NCI-H1092 (cell line): ENCODE data around the gene GRIN2A.

Experiments
- DNase-seq: peaks from one replicate; lab custom pipeline; 2025; lab: John Stamatoyannopoulos, UW

Gene GRIN2A

DNA sequence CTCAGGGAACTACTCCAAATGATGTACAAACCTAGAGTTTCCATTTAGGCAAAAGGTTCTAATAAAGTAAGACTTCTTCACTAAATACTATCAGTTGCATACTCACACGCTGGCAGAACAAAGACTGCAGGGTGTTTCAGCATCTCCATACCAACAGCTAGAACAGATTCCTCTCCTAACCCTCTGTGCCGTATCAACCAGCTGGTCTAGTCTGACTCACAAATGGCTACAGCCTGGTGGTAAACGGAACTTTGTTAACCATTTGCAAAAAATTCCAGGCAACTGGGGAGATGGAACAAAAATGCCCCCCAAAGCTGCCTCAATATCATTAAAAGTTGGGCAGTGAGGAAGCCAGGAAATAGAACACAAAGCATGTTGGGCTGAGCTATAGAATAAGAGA, 217.1 kb downstream of the GRIN2A start:
- no peak for DNase-seq

DNA sequence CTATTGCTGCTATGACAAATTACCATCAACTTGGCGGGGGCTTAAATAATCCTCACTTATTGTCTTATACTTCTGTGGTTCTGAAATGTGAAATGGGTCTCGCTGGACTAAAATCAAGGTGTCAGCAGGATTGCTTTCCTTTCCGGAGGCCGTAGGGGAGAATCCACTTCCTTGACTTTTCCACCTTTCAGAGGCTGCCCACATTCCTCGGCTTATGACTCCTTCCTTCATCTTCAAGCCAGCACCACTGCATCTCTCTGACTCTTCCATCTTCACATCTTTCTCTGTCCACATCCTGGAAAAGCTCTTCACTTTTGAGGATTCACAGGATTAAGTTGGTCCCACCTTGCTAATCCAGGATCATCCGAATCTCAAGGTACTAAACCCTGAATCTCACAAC, 217.8 kb downstream of the GRIN2A start:
- no peak for DNase-seq

DNA sequence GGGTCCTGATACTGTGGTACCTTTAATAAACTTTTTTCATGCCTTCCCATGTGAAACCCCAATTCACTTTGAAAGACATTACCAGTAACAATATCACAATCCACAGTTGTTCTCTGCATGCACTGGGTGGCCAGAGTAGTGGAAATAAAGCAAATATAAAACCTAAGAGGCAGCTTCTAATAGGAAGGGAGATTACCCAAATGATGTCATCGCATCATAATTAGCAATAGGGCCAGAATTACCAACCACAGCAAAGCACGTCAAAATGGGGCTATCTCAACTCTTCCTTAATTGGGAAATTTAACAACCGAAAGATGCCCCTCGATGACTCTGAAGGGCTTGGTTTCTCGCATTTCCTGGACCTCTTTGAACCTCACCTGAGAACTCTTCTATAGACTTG, 224.8 kb downstream of the GRIN2A start:
- DNase-seq, result no peak

DNA sequence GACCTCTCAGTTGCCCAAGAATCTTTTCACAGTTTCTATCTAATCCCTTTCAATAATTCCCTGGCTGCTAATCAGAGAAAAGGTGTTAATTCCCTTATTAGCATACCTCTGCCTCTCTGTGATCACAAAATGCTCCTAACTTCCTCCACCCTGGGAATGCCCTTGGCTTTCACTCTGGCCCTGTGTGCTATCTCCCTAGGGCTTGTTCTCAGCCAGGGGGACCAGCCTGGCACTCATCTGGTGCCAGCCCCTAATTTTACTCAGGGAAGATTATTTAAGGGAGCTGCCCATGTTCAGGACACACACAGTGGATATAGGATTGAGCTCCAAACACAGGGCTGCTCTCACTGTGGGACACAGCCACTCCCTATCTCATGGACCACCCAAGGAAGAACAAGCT, 225.2 kb downstream of the GRIN2A start:
- DNase-seq, result no peak

DNA sequence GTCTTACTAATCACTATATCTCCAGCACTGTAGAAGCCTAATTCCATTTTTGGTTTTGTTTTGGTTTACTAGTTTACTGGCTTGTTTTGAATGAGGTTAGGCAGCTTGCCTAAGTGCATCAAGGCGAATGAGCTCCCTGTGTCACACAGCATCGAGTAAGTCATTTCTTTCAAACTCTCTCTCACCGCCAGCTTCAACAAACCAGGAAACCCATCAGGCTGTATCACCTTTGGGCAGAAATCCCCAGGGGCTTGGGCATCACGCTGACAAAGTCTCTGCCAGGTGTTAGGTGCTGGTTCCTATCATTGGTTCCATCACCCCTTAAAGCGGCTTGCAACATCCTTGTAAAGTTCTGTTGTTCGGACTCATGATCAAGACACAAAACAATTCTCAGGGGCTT, 226.6 kb downstream of the GRIN2A start:
- DNase-seq, result no peak

DNA sequence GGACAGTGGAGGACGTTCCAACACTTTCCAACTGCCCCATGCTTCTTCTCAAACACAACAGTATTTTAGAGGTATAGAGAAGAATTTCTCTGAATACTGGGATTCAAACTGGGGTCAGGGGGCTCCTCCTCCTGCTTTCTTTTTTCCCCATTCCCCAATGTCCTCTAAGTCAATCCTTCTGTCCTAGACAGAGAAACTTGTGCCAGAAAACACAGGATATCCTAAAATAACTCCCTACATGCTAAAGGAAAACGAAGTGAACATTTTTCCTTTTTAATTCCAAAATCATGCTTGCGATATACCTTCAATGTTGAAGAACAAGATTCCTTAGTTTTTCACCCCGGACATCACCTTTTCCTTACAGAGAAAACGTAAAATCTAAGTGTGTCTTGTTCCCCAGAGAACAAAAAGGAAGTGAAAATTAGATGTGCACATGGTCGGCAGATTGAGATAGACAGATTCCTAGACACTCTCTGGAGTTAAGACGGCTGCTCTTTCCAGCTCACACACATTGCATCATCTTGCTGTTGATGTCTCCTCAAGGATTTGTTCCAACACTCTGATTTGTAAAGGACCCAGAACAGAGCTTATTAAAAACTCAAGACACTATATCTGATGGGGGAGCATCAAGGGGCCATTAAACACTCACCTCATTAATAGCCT, 228.2 kb downstream of the GRIN2A start:
- no peak for DNase-seq

DNA sequence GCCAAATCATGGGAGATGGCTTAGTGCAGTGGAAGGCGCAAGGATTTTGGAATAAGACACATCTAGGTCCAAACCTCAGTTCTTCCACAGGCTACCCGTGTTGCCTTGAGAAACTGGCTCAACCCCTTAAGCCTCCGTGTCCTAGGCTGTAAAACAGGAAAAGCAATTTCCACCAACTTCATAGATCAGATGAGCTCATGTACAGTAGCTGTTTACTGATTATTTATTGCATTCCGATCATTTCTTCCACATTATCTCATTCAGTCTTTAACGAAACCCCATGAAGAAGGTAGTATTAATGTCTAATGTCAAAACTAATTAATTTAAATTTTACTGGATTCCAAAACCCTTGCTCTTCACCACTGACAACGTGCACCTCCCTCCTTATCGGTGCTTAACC, 231.6 kb downstream of the GRIN2A start:
- DNase-seq, result no peak

DNA sequence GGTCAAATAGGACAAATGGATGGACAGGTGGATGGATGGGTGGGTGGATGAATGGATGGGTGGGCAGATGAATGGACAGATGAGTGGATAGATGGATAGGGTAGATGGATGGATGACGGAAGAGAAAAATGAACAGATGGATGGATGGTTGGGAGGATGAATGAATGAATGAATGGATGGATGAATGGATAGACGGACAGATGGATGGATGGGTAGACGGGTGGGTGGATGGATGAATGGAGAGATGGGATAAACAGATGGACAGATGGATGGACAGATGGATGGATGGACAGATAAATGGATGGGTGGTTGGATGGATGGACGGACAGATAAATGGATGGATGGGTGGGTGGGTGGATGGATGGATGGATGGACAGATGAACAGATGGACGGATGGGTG, 232.8 kb downstream of the GRIN2A start:
- DNase-seq, result no peak

DNA sequence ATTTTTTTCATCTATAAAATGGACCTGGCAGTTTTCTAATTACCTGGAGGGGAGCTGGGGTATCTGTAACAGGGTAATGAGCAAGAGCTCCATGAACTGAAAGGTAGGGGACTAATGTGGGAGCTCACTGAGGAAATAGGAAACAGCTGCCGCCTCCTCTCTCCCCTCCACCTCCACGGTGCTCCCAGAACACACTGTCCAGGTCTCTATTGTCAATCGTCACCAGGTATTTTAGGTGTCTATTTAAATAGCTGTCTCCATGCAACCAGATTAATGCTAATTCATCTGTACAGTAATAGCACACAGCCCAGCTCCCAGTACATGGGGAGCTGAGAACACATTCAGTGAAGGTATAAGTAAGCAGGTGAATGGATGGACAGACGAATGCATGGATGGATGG, 233.3 kb downstream of the GRIN2A start:
- DNase-seq, result no peak

DNA sequence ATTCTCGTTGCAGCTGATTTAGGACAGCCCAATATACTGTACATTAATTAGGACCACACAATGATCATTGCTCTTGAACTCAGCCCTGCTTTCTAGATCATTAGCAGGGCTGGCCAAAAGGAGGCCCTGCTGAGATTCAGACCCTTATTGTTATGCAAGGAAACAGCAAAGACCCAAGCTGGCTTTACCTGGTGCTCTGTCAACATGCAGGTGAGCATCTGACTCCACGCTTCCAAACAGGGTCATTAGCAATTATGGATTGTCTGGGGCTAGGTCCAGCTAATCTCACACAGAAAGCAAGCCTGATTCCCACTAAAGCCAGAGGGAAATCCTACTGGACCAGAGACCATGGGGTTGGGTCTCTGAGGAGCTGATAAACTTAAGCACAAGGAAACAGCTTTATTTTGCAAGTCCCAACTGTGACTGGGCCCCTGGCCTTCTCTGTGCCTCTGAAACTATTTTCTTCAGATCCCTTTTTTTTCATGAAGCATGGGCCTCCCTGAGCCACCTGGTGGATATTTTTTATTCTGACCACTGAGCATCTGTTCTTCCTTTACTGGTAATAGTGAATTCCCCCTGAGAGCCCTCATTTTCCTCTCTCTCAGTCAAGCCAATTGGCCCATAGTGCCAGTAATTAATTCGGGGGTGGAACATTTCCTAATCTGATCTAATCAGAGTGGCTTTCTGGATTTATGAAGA, 236.1 kb downstream of the GRIN2A start:
- no peak for DNase-seq

DNA sequence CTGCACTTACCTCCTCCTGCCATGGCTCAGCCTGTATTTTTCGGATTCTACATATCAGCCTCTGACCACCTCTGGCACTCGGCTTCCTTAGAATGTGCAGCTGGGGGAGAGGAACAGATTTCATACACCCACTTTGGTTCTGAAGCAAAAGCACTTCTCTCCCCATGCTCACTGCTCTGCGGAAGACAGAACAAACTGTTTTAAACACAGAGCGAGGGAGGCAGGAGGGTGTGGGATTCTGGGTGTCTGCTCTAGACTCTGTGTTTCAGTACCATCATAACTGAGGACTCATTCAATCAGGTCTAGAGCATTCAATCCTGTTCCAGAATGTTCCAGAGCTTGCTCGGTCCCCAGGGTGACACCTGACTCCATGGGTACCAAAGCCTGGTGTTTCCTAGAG, 239.1 kb downstream of the GRIN2A start:
- no peak for DNase-seq

DNA sequence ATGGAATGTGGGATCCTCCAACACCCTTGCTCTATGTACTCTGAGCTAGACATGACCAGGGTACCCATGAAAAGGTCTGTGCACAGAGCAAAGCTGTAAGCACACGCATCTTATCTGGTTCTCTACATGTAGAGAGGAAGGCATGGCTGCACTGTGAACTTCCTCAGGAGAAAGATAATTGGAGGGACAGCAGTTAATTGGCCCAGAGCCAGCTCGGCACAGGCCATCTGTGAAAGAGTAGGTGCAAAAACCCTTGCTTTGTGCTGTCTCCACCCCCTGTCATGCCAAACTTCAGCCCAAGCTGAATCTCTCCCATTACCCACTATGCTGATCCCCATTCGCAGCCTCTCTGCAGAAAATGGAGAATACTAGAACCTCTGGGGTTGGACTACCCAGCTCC, 241.0 kb downstream of the GRIN2A start:
- DNase-seq, result no peak

DNA sequence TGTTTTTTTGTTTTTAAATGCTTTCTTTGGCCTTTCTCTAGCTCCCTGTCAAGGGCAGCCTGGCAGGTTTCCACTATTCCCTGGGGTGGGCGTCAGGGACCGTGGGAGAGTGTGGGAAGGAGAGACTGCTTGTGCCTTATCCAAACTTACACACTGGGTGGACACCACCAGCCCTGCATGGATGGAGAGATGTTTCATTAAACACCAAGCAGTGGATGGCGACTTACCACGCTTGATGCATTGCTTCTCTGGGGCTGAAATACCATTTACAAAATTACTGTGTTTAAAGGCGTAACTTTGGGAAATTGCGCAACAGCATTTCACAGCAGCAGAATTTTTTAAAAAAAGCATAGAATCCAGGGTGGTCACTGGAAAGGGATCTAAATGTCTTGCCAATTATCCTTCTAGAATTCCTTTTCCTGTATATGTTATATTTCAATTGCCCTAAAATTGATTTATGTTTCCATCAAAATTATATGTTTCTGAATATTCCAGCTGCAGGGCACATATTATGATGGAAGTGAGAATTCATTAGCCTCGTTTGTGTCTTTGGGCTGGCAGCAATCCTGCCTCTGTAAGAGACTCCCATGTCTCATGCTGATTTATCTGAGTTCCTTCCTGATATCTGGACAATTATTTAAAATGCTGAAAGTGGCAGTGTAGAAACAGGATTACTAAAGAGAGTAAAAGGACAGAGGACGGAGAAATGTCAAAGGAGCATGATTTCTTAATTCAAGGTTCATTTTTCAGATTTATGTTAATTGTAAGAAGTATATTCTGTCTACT, 247.3 kb downstream of the GRIN2A start:
- no peak for DNase-seq

DNA sequence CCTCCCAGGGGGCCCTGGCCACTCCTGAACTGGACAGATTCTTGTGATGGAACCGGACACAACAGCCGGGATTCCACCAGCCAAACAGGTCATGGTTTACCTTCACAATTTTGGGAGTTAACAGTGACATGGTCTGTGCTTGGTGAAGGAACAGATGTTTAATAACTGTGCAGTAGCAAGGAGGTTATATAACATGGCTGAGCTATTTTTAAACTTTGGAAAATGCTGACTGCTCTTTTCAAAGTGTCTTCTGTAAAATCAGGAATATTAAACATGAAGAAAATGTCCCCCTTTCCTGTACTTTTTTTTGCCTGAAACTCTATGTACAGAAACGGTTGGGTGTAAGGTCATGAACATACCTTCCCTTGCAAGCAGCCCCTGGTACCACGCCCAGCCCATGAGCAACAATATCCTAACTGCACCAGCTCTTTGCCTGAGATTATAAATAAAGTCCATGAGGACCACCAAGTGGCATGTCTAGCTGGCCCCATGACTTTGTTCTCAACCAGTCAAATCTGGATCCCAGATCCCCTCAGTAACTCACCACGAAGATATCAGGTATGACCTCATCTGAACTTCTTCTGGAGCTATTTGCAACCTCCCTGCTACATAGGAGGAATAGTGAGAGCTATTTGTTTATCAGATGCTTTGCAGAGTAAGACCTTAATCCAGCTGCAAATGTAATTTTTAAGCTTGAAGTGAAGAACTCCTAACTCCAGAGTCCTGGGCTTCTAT, 249.1 kb downstream of the GRIN2A start:
- no peak for DNase-seq

DNA sequence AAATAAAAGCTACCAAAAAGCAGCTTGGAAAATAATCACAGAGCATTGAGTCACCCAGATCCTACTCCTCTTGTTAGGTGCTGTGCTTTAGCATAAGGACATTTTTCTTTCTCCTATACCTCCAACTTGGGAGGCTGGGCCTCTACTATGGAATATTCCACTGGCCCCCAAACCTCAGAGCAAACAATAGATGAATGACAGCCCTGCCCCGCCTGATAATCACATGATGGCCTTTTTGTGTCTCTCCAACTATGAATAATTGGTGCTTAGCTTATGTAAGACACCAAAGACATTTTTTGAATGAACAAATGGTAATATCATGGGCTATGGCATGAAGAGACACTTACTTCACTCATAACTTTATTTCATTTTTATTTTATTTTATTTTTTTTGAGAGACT, 250.2 kb downstream of the GRIN2A start:
- no peak for DNase-seq

DNA sequence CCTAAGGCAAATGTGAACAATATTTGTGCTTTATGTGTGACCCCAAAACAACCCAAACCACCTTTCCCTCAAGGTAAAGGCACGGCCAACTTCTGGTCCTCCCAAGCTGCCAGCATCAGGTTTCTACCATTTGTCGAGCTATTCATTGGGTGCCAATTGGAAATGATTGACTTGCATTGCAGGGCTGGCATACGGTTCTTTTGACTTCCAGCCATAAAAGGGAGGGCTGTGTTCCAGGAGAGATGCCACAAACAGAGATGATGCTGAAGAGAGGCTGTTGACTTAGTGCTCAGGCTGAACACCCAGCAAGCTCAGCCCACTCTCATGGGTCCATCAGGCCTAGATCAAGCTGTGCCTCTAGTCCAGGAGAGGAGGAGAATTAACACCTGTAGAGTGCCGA, 252.4 kb downstream of the GRIN2A start:
- DNase-seq, result no peak

DNA sequence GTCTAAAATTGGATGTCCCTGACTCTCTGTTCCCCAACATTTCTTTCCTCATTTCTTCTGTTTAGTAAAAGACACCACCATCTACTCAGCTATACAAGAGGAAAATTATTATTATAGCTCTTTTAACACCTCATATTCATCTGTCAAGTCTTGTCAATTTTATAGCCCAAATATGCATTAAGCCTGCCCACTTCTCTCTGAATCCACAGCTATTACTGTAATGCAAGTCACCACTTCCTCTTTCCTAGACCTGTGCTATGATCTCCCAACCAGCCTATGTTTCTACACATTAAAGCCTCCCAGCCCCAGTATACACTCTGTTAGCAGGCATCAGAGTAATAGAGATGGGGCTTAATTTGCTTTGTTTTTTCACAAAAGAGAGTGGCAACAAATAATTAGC, 252.9 kb downstream of the GRIN2A start:
- DNase-seq, result no peak

DNA sequence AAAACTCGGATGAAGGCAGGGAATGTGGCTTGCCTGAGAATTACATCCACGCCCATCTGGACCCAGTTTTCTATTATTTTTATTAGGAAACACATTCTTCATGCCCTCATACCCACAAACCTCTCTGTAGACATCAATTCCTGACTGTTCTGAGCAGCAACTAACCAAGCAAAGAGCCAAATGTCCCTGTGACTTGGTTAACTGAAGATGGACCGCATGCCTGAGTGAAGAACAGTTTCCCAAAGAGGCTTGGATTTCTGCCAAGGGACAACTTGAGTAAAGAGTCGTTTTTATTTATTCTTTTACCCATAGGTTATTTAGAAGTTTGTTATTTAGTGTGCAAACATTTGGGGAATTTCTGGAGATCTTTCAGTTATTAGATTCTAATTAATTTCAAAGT, 259.8 kb downstream of the GRIN2A start:
- DNase-seq, result no peak

DNA sequence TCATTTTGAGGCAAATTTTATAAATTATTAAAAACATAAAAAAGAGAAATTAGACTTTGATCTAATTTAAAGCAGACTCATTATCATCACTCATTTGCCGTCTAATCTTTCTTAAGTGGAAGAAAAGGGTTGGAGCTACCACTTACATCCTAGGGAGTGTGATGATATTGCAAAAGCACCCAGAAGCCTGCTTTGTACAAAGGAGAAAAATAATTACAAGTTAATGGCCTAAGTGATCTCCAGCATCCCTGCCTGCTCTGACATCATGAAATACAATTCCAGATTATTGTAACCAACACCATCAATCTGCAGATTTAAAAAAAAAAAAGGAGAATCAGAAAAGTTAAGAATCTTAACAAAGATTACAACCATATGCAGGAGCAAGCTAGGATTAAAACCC, 260.2 kb downstream of the GRIN2A start:
- DNase-seq, result no peak

DNA sequence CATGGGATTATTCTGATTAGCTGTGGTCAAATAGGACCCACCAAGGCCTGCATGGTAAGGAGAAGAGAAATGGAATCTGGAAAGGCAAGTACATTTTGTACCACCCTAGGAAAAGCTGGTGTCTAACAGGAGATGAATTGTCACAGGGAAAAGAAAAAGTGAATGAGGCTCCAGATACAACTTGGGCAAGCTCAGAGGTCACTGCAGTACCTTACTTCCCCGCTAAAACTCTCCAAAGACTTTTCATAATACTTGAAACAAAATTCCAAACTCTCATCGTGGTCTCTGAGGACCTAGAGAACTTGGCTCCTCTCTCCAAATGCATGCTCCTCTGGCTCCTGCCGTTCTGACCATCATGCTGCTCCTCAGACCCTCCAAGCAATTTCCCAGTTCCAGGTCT, 262.8 kb downstream of the GRIN2A start:
- DNase-seq, result no peak

DNA sequence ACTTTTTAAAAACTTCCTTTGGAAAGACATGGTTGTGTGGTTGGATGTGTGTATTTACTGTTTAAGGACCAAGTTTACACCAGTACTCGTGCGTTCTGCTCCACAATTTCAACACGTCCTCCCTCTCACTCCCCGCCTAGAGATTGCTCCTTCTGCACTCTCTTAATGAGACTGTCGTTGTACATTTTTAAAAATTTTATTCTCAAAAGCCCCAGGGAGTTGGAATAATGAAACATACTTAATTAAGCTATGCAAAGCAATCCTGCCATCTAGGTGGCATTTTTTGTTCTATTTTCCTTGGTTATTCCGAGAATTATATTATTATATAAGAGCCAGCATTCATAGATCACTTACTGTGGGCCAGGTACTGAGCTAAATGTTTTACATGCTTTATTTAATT, 264.5 kb downstream of the GRIN2A start:
- no peak for DNase-seq

DNA sequence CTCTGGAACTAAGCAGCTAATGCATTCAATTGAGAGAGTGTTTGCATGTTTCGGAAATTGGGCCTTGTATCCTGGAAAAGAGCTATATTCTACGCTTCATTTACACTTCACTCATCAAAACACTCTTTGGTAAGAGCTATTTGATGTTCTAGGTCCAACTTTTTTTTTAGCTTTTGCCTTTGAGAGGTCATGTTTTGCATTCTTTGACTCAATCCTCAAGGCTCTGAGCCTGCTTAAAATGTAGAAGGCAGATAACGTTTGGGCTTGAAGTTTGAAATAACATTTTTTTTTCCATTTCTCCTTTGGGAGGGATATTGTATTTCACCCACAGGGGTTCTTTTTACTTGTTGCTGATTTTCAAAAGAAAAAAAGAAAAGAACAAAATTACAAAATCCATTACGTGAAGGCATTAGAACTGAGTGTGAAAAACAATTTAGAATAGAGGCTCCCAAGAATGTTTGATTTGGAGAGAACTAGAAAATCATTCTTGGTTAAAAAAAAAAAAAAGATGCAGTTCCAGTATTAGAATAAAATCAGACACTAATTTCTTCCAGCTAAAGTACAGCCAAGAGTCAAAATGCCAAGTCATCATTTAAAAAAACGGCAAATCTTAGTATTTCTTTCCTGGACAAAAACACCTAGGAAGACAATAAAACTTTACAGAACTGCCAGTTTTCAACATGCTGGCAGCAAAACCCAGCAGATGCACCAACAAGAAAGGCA, 268.5 kb downstream of the GRIN2A start:
- no peak for DNase-seq
